Measurements from ENCODE around the gene AGO3.
"Not testable (repeated sequence)": the region's sequence is repeated elsewhere in the genome, so short reads cannot be mapped to it uniquely, and the experiment has no call there.

The AGO3 gene

GRCh38 chr1:35971601-35972000 lies 40.7 kb downstream of the AGO3 start:
- H3K9me3 ChIP-seq = no peaks in the 10 kb centered on the region
- peaks cover 20 to 50% (median 31%) of the 10 kb centered on the region in 3 donors for H3K36me3 ChIP-seq
- intact Hi-C loops (cut with DNase I; ENCODE audit: low total_unique reads) = no loop called here
- no peak overlapping the region for H3K27ac ChIP-seq
- no peak for TF ChIP-seq CTCF (IDR thresholded peaks at IDR 0.05)
- DNase-seq = no peak
- no peaks in the 10 kb centered on the region for H3K27me3 ChIP-seq
- H3K4me1 ChIP-seq = no peaks in the 10 kb centered on the region
- H3K4me3 ChIP-seq = no peak overlapping the region

GRCh38 chr1:35972631-35973030 lies 41.7 kb downstream of the AGO3 start:
- H3K9me3 ChIP-seq; DNase-seq; H3K27ac ChIP-seq; H3K4me3 ChIP-seq; H3K27me3 ChIP-seq; H3K4me1 ChIP-seq; intact Hi-C loops (cut with DNase I; ENCODE audit: low total_unique reads): not testable (repeated sequence)
- H3K36me3 ChIP-seq = peaks cover 18 to 46% (median 27%) of the 10 kb centered on the region in 3 donors

GRCh38 chr1:35980090-35980489 lies 49.2 kb downstream of the AGO3 start:
- H3K4me1 ChIP-seq = no peaks in the 10 kb centered on the region
- DNase-seq = no peak
- H3K36me3 ChIP-seq = peaks cover 8 to 30% (median 14%) of the 10 kb centered on the region in 3 donors
- no peaks in the 10 kb centered on the region for H3K9me3 ChIP-seq
- H3K4me3 ChIP-seq = no peak overlapping the region
- intact Hi-C loops (cut with DNase I; ENCODE audit: low total_unique reads) = no loop called here
- no peak overlapping the region for H3K27ac ChIP-seq
- no peaks in the 10 kb centered on the region for H3K27me3 ChIP-seq
- no peak for TF ChIP-seq CTCF (IDR thresholded peaks at IDR 0.05)

- H3K36me3 ChIP-seq = peaks cover 21 to 38% (median 30%) of the 10 kb centered on the region in 3 donors
- intact Hi-C loops (cut with DNase I; ENCODE audit: low total_unique reads) = no loop called here
These were observed 57.3 kb downstream of the AGO3 start for GRCh38 chr1:35988237-35988636.

GRCh38 chr1:36006941-36007500 lies 76.1 kb downstream of the AGO3 start:
- intact Hi-C loops (cut with DNase I; ENCODE audit: low total_unique reads) = no loop called here
- H3K27me3 ChIP-seq = no peaks in the 10 kb centered on the region
- H3K4me3 ChIP-seq = no peak overlapping the region
- H3K9me3 ChIP-seq = no peaks in the 10 kb centered on the region
- H3K4me1 ChIP-seq = no peaks in the 10 kb centered on the region
- peaks cover 27 to 43% (median 32%) of the 10 kb centered on the region in 3 donors for H3K36me3 ChIP-seq
- no peak overlapping the region for H3K27ac ChIP-seq
- no peak for DNase-seq
- TF ChIP-seq CTCF (IDR thresholded peaks at IDR 0.05) = no peak

More at GRCh38 chr1:35988237-35988636, 57.3 kb downstream of the AGO3 start:
- no peak overlapping the region for H3K27ac ChIP-seq
- no peak for DNase-seq
- H3K9me3 ChIP-seq = no peaks in the 10 kb centered on the region
- no peak overlapping the region for H3K4me3 ChIP-seq
- H3K27me3 ChIP-seq = no peaks in the 10 kb centered on the region
- no peaks in the 10 kb centered on the region for H3K4me1 ChIP-seq
- TF ChIP-seq CTCF (IDR thresholded peaks at IDR 0.05) = no peak

GRCh38 chr1:36007741-36008140 lies 76.8 kb downstream of the AGO3 start:
- H3K36me3 ChIP-seq = peaks cover 27 to 48% (median 34%) of the 10 kb centered on the region in 3 donors
- intact Hi-C loops (cut with DNase I; ENCODE audit: low total_unique reads) = no loop called here
- no peaks in the 10 kb centered on the region for H3K4me1 ChIP-seq
- TF ChIP-seq CTCF (IDR thresholded peaks at IDR 0.05) = no peak
- no peaks in the 10 kb centered on the region for H3K9me3 ChIP-seq
- DNase-seq = no peak
- no peaks in the 10 kb centered on the region for H3K27me3 ChIP-seq
- no peak overlapping the region for H3K4me3 ChIP-seq
- H3K27ac ChIP-seq = no peak overlapping the region
